22Rv1 (cell line): ENCODE measurements around the gene PBX1.

Experiments used
- CTCF ChIP-seq: fragments of 450-650 bp; IDR thresholded peaks from 2 replicates; pipeline ENCODE4 v1.5.1; 2017; ENCODE audit warnings: mild to moderate bottlenecking
- ZFX ChIP-seq: fragments of 450-650 bp; IDR thresholded peaks from 2 replicates; pipeline ENCODE4 v1.6.1; 2017; ENCODE audit warnings: antibody characterized with exemption, borderline replicate concordance

- TF ChIP-seq CTCF (no peak), ZFX (no peak)
Measured at GRCh38 chr1:164516591-164516990, 42.4 kb upstream of the PBX1 start.
